ENCODE results near the gene GLIS1.

GRCh38 chr1:53460211-53460634 is 278.7 kb downstream of the GLIS1 start:
- no peak for TF ChIP-seq EZH2 (IDR thresholded peaks at IDR 0.05; ENCODE audit: low read depth)
- TF ChIP-seq CTCF (conservative IDR thresholded peaks at IDR 0.05): no peak

Measured in PC-9 (cell line).